Myocyte (in vitro differentiated cells): Measurements from ENCODE around the gene ATP13A4. TPM values are rescaled to one million over a fixed set of nuclear protein-coding genes. Genes with fewer than 3 reads are reported as not detected.
"Not testable (repeated sequence)": the region's sequence is repeated elsewhere in the genome, so short reads cannot be mapped to it uniquely, and the experiment has no call there.

Experiments used
- DNase-seq: peaks from one replicate; pipeline ENCODE4 v3.0.0-alpha.2; 2012; ENCODE audit warnings: low read depth
- total RNA-seq: library from RNA; depleted of rRNA; stranded (reverse); fragments of >200 nt; gene quantifications from 2 replicates; pipeline ENCODE4 v1.2.3, GENCODE V29; 2014

ATP13A4 gene
- total RNA-seq, 1 donor from 2014 or later: 0.19 TPM

DNA sequence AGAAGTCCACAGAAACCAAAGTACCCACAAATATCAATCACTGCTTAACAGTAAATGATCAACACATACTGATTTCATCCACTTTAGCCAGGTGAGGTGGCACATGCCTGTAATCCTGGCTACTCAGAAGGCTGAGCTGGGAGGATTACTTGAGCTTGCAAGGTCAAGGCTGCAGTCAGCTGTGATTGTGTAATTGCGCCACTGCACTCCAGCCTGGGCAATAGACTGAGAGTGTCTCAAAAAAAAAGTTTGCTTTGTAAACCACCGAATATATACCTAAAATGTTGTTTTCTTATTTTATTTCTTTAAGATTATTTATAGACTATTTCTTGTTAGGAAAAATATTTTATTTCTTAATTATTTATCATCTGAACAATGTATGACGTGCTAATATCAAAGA is 8.7 kb upstream of the ATP13A4 start:
- no peak for DNase-seq

DNA sequence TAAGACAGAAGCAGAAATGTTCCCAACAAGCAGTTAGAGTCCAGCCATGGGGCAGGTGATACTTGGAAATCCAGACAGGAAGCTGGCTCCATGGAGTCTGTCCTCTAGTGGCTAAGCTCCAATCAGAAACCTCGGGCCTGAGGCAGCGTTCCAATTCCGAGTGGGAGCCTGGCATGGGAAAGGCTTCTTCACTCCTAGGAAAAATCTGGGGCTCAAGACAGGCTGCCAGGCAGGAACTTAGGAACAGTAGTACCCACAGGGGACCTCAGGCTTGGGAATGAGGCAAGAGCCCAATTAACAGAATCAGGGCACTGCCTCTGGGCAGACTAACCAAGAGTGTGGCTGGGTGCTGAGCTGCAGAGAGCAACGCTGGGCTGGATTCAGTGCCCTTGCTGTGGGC is 6.2 kb upstream of the ATP13A4 start:
- DNase-seq: no peak

DNA sequence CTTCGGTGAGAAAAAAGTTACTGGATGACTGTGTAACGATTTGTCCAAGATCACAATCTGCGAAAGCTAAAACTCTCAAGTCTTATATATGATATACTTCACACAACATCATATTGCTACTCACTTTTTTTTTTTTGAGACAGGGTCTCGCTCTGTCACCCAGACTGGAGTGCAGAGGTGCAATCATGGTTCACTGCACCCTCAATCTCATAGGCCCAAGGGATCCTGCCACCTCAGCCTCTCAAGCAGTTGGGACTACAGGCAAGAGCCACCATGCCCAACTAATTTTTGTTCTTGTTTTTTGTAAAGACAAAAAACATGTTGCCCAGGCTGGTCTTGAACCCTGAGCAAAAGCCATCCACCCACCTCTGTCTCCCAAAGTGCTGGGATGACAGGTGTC is 5.4 kb upstream of the ATP13A4 start:
- no peak for DNase-seq

DNA sequence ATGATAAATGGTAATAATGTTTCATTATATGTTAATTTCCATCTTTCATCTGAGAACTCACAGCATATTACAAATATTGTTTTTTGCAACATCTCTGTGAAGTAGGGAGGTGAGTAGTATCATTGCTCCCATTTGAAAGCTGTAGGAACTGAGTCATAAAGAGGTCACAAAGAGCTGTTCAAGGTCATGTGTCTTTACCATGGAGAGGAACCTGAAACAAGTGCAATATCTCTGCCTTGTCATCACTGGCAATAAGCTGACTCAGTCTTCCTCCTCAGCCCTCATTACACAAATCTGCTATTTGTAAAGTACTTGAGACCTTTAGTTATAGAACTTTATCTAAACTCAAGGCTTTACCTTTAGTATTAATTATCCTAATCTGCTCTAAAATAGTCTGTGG is 4.4 kb upstream of the ATP13A4 start:
- DNase-seq: no peak

DNA sequence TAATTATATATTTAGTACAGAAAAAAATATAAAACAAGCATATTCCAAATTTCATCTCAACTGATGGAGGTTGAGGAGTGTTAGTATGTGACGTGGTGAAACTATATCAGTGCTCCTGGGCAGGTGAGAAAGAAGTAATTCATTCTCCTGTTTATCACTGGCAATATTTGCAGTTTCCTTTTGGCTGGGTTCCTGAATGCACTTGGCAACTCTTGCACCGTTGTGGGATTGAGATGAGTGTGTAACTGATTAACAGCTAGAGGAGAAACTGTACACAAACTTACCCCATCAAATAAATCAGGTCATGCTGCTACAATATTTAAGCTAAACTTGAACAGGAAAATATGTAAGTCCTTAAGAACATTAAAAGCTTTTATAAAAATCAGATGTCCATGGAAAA is 2.1 kb upstream of the ATP13A4 start:
- no peak for DNase-seq

DNA sequence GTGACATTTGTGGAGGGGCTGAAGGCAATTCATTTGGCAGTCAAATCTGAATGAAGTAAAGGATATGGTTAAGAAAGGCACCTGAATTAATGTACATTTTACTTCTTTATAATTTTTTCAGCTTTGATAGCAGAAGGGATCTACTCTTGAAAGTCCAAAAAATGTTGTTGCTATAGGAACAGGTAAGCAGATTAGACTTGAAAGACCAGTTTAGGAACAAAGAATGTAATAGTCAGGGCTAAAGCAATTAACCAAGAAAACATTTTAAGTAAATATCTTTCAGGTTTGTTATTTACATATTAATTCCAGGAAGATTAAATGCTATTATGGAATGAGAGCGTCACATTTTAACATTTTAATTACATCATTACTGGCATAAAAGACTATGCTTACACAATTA is 1.1 kb downstream of the ATP13A4 start:
- no peak for DNase-seq

DNA sequence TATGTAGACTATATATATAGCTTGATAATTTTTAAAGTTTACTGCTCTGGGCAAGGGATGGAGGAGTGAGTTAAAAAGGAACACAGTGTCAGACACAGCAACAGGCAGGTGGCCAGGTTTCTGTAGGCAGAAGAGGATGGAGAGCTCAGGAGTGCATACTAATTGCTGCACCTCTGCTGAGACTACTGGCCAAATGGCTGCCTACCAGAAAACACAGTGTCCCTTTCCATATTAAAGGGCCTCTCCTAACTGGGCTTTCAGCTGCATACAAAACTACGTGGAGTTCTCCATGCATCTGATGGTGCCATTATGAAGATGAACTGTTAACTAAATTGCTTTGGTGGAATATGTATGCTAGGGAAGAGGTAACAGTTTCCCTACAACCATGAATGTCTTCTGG is 1.8 kb downstream of the ATP13A4 start:
- DNase-seq: no peak

DNA sequence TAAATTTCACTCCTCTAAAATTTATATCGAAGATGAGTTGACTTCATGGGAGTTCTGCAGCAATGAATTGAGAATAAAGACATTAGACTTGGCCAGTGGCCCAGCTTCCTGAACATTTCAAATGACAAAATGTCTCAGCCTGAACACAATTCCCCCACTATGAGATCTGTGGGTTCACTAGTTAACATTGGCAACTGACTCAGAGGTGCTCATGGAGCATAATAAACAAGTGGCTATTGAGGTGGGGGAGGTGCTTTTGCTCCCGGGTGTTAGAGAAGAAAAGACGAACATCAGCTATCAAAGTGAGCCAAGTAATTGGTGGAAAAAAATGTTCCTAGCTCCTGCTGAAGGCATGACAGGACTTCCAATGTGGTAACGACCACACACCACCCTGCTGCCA is 6.3 kb downstream of the ATP13A4 start:
- no peak for DNase-seq

DNA sequence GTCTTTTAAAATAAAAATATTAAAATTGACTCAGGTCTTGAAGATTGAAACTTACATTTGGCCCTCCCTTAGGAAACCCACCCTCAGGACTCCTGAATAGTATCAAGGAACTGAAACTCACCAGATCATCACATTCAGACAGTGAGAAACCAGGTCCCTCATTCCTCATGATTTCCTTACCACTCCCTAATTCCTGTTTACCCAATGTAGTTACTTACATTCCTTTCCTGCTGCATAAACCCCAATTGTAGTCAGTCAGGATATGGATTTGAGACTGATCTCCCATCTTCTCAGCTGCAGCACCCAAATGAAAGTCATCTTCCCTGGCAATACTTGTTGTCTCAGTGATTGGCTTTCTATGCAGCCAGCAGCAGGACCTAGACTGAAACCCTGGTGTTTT is 8.6 kb downstream of the ATP13A4 start:
- no peak for DNase-seq

DNA sequence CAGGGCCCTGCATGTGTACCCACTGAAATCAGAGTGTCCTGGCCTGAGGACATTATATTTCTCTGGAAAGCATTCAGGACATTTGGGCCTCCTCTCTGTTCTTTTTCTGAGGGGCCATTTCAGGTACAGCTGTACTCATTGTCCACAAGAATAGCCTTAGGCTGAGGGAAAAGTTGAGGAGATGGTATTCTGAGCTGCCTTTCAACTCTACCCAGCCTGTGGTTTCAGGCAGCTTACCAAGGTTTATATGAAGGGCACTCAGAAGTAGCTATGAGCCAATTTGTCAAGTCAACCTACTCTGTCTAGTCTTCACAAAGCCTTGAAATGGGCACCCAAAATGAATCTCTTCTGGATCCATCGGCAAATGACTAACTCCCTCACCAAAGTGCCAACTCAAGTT is 9.4 kb downstream of the ATP13A4 start:
- DNase-seq: peak; percentile 23

DNA sequence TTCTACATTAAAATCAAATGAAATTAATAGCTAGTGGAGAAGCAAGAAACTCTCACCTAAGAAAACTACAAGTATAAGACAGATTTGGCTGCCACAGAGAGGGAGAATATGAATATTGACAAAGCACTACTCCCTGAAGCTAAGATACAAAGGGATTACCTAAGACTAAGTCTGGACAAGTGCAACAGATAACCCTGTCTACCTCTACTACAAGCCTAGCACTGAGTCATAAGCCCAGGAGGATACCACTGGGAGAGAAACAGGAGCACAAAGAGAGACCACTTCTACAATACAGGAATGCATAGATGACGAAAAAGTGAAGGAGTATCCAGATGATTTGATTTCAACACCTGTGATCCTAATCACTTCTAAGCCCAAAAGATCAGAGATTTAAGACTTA is 10.4 kb downstream of the ATP13A4 start:
- DNase-seq: no peak

DNA sequence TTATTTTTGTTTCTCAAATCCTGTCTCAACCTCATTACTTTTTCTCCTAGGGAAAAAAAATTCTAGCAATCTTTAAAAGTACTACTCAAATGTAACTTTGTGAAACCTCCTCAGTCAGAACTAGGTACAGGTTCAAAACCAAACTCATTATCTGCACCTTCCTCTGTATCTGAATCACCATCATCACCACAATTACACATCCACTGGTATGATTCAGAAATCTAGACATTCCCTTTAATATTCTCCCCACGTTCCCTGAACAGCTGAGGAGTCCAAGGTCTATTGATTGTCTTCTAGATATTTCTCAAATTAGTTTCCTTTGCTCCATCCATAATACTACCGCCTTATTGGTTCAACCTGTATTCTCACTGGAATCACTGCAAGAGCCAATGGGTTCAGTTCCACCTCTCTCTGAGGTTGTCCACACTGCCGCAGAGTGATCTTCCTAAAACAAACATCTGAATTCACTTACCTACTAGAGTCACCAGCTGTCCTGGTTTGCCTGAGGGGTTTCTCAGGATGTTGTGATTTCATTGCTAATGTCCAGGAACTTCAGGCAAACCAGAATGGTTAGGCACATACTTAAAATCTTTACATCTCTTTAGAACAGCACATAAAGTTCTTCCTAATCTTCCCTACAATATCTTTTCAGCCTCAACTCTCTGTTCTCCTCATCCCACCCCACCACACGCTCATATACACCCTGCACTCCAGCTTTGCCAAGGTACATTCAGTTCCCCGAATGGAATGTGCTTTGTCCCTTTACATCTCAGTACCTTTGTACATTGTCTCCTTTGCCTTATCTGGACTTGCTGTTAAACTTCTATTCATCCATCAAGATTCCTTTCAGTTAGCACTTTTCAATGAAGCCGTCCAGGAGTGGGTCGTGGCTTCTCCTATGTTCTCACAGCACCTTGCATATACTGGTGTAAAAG is 24.2 kb downstream of the ATP13A4 start:
- DNase-seq: no peak

DNA sequence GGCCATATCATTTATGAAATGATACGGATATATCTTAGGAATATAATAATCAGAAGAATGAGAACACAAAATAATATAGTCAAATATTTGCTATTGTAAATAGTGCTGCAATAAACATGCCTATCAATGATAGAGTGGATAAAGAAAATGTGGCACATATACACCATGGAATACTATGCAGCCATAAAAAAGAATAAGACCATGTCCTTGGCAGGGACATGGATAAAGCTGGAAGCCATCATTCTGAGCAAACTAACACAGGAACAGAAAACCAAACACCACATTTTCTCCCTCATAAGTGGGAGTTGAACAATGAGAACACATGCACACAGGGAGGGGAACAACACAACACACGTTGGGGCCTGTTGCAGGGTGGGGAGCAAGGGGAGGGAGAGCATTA is 28.6 kb downstream of the ATP13A4 start:
- not testable (repeated sequence) for DNase-seq

DNA sequence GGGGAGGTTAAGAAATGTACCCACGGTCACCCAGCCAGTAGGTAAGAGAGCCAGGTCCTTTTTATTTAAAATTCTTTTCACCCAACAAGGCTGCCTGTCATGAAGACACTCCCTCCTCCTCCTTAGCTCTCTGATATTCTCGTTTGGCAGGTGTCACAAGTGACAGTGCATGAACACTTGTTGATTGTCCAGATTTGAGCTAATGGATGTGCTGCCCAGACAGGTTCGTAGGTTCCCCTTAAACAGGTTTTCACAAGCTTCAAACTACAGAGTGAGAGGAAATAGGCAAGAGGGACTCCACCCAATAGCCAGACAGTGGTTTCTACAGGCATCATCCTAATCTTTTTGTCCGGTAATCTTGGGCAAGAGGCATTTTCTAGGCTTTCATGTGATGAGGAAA is 32.2 kb downstream of the ATP13A4 start:
- no peak for DNase-seq

DNA sequence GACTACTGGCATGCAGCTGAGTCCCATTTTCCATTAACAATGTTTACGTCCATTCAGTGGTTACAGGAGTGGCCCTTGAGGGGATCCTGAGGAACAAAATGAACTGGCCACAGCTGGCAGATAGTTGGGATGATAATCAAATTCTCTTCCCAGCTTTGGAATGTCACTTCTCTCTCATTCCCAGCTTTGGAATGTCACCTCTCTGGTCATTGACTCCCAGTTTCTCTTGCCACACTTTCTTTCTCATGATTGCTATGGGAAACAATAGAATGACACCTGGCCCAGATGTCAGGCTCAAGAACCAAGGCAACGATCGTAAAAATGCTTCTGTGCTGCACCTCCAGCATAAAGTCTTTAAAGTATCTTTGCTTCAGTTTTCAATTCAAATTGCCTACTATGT is 34.0 kb downstream of the ATP13A4 start:
- no peak for DNase-seq

DNA sequence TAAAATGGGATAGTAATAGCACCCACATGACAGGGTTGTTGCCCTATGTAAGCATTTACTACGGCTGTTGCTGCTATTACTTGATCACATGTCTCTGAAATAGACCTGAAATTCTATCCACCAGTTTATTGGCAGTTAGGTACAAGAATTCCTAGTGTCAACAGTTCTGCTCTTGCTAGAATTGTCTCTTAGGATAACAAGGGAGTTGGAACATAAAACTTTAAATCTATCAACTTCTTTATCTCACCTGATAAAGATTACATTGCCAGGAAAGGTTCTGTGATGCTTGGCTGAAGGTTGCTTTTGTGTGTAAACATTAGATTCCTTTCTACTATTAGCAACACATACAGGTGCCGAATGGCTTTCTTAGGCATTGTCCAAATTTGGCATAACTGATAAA is 38.7 kb downstream of the ATP13A4 start:
- DNase-seq: no peak

DNA sequence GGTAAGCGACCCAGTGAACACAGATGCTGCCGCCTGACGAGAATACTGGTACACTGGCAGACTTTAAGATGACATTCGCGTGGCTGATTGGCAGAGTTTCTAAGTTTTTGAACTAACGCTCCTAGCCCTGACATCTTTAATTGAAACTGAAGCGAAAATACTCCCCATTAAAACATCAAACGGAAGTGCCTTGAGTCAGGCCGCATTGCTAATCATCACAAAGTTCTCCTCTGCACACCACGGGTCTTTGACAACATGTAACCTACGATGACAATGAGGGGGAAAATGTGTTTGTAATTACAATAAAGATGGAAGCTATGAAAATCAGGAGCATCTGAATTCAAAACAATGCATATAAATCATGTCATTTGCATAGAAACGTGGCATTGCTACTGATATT is 44.5 kb downstream of the ATP13A4 start:
- DNase-seq: no peak

DNA sequence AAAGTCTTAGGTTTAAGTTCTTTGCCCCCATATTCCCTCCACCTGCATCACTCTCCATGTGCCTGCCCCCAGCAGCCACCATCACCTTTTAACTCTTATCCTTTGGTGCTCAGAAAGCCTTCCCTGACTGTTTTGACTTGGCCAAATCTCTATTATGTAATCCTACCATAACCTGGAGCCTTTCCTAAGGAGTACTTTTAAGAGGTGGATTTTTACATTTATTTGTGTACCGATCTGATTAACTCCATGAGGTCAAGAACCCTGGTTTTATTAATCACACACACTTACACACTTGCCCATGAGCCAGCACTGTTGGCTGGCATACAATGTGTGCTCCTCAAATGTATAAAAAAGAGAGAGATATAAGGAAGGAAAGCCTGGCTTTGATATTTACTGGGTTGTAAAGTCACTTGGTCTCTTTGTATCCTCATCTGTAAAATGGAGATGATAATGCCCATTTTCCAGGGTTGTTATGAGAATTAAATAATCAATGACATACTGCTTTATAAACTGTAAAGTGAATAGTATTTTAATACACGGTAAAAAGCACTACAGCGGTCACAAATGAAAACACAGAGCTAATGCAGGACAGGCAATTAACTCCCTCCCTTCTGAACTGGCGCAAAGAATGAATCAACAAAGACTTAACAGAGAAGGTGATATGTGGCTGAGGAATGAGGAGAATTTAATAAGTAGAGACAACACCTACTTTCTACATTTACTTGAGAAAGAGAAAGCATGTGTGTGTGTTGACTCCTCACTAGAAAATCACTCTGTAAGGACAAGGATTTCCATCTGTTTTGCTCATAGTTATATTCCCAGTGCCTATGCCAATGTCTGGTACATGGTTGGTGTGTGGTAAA is 45.4 kb downstream of the ATP13A4 start:
- no peak for DNase-seq

DNA sequence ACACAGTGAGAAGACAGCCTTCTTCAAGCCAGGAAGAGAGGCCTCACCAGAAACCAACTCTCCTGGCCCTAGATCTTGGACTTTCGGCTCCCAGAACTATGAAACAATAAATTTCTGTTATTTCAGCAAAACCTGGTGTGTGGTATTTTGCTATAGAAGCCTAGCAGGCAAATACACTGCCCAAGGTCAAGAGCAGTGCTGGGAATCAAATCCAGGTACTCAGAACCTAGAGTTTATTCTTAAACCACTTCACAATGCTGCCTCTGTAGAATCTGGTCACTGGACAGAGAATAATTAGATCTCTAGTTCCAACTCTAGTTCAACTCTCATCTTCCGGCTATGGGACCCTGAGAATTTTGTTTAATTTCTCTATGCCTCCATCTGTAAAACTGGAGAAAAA is 46.6 kb downstream of the ATP13A4 start:
- DNase-seq: no peak

DNA sequence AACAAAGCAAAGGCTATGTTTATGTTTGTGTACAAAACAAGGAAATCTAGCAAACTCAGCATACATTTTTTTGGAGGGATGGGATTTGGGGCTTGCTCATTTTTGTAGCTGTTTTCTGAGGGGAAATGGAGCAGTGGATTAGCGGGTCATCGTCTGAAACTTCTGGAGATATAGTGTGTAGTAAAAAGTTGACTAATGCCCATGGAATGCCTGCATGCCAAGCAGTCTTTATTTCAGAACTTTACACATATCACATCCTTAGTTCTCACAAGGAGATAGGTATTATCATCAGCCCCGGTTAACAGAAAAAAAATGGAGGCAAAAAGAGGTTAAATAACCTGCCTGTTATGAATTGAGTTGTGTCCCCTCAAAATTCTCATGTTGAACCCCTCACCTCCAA is 47.1 kb downstream of the ATP13A4 start:
- no peak for DNase-seq

DNA sequence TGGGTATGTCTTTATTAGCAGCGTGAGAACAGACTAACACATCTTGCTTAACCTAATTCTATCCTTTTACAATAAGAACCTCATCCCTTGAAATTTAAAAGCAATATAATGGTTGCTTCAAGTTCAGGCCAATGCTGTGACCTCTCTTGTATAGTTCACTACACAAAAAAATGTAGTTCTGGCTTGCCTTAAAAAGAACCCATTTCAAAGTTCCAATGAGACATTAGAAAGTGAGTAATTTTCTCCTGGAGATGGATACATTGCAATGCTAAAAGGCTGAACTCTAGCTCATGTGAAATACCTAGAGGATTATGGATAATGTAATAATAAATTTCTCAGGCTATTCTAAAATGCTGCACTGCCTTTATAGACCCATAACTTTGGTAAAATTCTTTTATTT is 47.8 kb downstream of the ATP13A4 start:
- no peak for DNase-seq

DNA sequence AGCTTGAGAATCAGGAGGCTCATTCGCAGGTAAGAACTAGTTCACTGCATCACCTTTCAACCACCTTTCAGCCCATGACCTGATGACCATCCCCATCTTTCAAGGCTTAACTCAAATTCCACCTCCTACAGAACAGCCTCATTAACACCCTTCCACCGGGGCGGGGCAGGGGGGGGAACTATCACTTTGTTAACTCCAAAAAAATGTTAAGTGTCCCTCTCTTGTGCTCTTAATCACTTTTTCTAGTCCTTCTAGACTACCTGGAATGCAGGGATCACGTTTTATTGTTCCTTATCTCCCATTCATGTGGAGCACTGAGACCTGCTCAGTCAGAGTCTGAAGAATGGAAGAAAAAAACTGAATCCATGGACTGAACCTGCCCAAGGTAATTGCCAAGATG is 51.8 kb downstream of the ATP13A4 start:
- DNase-seq: no peak
